Right renal cortex interstitium (tissue), 3 donors: ENCODE data around the gene CYP4A11. TPM values are rescaled to one million over a fixed set of nuclear protein-coding genes. Genes with fewer than 3 reads are reported as not detected.
"Not testable (repeated sequence)": the region's sequence is repeated elsewhere in the genome, so short reads cannot be mapped to it uniquely, and the experiment has no call there.

Source experiments
- DNase-seq, 3 donors: peaks; one replicate each; pipeline ENCODE4 v3.0.0-alpha.2; 2013; ENCODE audit warnings: low read depth in 3 of 3, low spot score in 2 of 3
- polyA plus RNA-seq, 3 donors: library from polyadenylated mRNA; unstranded; fragments of 120-200 nt; gene quantifications; one replicate each; pipeline ENCODE4 v1.2.1, GENCODE V29; 2013; ENCODE audit not compliant: insufficient read length in 3 of 3

The CYP4A11 gene
- polyA plus RNA-seq, result 10 to 100 TPM; 30.0 to 50.3 (median 48.1) TPM

DNA sequence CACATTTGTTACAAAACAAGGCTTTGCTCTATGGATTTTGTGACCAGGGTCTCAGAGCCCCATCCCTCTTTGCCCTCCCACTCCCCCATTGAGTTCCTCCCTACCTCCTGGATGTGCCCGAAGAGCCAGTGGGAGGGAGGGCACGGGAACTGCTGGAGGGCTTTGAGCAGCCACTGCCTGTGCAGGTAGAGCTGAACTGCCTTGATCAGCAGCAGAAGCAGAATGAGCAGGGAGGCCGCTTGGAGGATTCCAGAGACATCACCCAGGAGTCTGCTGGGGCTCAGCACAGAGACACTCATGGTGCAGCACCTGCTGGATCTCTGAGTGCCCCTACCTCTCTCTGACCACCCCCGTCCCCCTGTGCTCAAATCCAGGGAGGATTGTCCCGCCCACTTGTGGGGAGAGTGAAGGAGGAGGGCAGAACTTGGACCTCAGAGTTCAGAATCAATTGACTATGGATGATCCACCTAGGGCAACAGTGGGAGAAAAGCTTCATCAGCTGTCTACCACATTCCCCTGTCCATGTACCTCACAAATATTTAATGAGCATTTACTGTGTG lies at the start of gene CYP4A11:
Gene CYP4A11, minus strand, starts transcription at position 342 of the 560 bp plus-strand sequence. Its CDS starts 43 bp downstream, at position 299.
- no peak for DNase-seq

- DNase-seq, result not testable (repeated sequence)
Measured at GRCh38 chr1:46990541-46990940, 49.3 kb upstream of the CYP4A11 start.

DNA sequence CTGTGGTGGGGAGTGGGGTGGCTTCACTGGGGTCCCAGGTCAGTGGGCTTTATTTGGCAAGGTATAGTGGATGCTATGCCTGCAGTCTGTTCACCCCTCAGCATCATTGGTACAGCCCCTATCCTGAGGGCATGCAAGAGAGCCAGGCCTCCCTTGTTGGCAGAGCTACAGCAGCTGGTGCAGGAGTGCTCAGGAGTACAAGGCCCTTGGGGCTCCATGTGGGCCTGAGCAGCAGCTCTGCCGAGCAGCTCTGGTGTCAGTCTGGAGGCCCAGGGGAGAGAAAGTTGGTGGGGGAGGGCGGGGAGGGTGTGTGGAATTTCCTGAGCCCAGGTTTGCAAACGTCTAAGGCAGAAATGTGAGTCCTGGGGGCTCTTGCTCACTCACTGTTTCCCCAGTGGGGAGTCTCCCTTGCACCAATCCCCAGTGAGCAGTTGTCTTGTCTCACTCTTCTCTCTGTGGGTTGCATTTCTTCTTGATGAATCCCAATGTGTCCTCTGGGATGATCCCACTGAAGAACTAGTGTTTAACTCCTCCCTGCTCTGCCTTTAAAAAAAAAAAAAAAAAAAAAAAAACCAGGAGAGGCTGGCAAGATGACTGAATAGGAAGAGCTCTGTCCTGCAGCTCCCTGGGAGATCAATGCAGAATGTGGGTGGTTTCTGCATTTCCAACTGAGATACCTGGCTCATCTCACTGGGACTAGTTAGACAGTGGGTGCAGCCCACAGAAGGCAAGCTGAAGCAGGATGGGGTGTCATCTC lies 42.7 kb upstream of the CYP4A11 start:
- no peak for DNase-seq

DNA sequence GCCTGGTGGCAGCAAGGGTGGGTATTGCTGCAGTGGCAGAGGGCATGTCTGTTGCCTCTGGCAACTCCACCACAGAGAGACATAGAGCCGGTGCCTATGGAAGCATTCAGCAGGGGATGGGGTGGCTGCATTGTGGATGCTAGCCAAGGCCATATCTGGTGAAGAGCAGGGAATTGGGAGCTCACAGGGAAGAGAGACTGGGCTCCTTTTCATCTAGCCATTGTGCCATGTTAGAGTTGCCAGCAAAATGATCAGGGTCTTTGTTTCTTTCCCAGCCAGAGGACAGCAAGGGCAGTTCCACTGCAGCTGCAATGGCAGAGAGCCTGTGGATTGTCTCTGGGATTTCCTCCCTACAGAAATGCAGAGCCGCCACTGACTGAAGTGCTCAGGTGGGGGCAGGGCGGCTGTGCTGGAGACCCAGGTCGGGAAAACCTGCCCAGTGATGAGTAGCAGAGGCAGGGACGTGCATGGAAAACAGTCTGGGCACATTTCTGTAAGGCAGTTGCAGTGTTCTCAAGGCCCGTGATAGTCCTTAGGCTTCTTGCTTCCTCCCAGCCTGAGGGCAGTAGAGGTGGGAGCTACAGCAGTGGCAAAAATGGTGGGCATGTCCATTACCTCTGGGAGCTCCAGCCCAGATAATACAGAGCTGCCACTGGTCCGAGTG lies 42.0 kb upstream of the CYP4A11 start:
- DNase-seq, result no peak

DNA sequence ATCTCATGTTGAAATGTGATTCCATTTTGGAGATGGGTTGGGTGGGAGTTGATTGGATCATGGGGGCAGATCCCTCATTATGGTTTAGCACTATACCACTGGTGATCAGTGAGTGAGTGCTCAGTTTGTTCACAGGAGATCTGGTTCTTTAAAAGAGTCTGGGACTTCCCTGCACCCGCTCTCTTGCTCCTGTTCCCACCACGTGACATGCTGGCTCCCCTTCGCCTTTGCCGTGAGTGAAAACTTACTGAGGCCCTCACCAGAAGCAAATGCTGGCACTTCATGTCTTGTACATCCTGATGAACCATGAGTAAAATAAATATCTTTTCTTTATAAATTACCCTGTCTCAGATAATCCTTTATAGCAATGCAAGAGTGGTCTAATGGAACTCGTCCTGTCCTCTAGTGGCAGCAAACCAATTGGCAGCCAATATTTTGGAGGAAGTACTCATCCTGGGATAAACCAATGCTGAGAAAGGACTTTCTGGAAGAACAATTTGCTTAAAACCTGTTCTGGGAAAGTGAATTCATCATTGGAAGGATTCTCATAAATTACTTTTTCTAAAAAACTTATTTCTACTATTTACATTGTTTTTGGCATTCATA lies 27.8 kb upstream of the CYP4A11 start:
- no peak for DNase-seq

- DNase-seq, result not testable (repeated sequence)
Measured at GRCh38 chr1:46962272-46962671, 21.0 kb upstream of the CYP4A11 start.

GRCh38 chr1:46961066-46961758 lies 19.9 kb upstream of the CYP4A11 start:
- no peak for DNase-seq

- no peak for DNase-seq
Measured at GRCh38 chr1:46960250-46960649, 19.0 kb upstream of the CYP4A11 start.

GRCh38 chr1:46955116-46955515 lies 13.8 kb upstream of the CYP4A11 start:
- not testable (repeated sequence) for DNase-seq

GRCh38 chr1:46953847-46954246 lies 12.6 kb upstream of the CYP4A11 start:
- DNase-seq, result not testable (repeated sequence)

- DNase-seq, result not testable (repeated sequence)
Measured at GRCh38 chr1:46949417-46949666, 8.1 kb upstream of the CYP4A11 start.

DNA sequence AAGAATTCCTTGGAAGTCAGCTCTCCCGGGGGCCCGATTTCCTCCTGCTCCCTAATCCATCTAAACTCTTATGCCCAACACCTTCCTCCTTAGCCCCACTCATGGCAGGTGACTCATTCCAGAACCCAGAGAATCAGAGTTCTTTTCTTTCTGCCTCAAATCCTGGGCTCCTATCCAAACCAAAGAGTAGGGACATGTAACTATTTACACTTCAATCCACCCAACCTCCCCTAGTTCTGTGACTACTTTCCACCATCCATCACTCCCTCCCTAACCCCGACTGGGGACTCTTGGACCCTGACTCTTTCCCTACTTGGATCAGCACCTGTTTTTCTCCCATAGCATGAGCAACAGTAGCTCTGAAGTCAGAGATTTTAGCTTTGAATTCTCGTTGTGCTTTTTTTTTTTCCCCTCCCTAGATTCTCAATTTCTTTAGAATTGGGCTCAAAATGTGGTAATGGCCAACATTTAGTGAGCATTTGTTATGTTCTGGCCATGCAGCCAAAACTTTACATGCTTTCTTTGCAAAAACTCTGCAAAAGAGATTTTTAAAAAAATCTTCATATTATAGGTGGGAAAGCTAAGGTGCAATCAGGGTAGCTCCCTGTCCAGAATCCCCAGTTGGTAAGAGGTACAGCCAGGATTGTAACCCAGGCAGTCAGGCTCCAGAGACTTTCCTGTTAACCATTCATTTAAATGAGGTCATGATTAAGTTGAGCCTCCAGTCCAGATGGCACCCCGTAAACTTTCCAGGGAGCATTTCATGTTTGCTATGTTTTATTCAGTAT lies 7.5 kb upstream of the CYP4A11 start:
- no peak for DNase-seq

DNA sequence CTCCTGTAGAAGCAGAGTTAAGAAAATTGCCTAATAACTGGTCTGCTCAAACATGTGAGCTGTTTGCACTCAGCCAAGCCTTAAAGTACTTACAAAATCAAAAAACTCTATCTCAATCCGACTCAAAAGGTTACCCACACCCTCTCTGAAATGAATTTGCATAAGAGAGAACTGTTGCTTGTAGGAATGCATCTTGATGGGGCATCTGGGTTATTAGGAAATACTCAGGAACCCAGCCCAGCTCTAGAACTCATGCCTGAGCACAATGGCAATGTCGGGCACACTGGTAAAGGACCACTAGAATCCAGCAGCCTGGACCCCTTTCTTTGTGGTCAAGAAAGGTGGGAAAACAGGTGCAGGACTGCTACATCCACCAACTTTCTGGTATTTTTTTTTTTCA lies 6.4 kb upstream of the CYP4A11 start:
- DNase-seq, result not testable (repeated sequence)

DNA sequence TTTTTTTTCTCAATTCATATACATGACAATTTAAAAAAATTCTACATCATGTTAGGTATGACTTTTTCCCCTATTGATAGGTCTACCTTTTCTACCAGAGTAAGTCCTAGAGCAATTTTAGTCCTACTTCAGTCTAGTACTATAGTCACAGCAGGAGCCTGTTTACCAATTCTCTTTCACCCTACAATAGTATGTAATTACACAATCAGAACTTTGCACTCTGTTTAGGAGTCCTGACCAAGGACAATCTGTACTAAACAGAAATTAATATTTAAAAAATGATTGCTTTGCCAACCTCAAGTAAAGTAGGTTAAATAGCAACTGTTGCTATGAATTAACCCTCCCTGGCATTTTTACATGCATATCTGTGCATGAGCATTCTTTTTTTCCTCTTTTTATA lies 810 bp upstream of the CYP4A11 start:
- DNase-seq, result no peak

DNA sequence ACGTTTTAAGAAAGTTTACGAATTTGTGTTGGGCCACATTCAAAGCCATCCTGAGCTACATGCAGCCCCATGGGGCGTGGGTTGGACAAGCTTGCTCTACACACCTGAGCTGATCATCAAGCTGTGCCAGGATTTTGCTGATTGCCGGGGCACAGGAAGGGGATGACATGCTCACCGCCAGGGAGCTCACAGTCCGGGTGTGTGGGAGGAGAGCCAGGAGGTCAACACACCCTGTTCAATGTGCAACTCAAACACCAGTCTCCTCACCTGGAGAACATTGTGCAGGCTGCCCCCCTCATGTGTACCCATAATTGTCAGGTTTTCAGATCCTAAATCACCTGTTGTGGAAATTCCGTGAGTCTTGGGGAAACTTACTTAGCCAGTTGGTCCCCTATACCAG lies 969 bp downstream of the CYP4A11 start:
- DNase-seq, result no peak

GRCh38 chr1:46937270-46937669 lies 4.0 kb downstream of the CYP4A11 start:
- no peak for DNase-seq

DNA sequence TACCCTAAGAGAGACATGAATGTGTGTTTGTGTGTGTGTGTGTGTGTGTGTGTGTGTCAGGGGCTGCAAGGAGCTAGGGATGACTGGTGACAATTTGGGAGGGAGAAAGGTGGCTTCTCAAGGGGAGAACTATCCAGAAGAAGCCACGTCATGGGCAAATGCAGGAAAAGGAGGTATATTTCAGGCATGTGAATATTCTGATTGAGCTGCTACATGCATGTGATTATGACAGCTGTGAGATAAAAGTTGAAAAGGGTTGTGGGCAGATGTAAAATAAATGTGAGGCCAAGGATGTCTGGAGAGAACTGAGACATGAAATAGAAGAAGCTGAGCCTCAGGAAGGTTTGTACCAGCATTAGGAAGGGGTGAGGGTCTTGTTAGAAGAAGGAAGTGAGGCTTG lies 4.5 kb downstream of the CYP4A11 start:
- no peak for DNase-seq

DNA sequence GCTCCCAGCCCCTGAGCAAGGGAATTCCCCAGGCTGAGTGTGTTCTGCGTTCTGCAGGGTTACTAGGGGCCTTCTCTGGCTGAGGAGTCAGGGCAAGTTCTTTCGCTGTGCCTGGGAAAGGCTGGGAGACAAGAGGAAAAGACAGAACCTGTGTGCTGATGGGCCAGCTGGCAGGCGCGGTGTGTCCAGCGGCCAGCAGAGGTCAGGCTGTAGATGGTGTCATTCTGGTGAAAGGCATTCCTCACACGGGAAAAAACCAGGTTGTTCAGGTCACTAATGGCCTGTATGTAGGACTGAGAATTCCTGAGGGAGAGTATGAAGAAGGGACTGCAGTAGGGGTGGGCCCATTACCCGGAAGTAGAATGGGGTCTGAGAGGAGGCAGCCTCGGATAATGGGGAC lies 6.4 kb downstream of the CYP4A11 start:
- DNase-seq, result not testable (repeated sequence)

- DNase-seq, result not testable (repeated sequence)
Measured at GRCh38 chr1:46932020-46932419, 9.3 kb downstream of the CYP4A11 start.

GRCh38 chr1:46931151-46931550 lies 10.1 kb downstream of the CYP4A11 start:
- DNase-seq, result no peak
